HG03025 (cell line): ENCODE results near the gene NANOGP8.
"Not testable (repeated sequence)": the region's sequence is repeated elsewhere in the genome, so short reads cannot be mapped to it uniquely, and the experiment has no call there.

ENCODE experiments used
- ATAC-seq: cut with Tn5 transposase; IDR thresholded peaks from one replicate; pipeline ENCODE4 v1.9.1; 2021; ENCODE audit warnings: mild to moderate bottlenecking, moderate library complexity; ENCODE audit not compliant: unreplicated experiment, low FRiP score

Gene NANOGP8

GRCh38 chr15:35085176-35085919, at the start of gene NANOGP8:
Gene NANOGP8 (minus strand): TSS chr15:35085295. CDS start chr15:35085110, 185 bp downstream.
- ATAC-seq = not testable (repeated sequence)

- no peak for ATAC-seq
Measured at GRCh38 chr15:35134299-35134698, 49.2 kb upstream of the NANOGP8 start.

GRCh38 chr15:35130245-35130644, 45.1 kb upstream of the NANOGP8 start:
- ATAC-seq = no peak

GRCh38 chr15:35129361-35129760, 44.3 kb upstream of the NANOGP8 start:
- no peak for ATAC-seq

GRCh38 chr15:35127717-35128116, 42.6 kb upstream of the NANOGP8 start:
- ATAC-seq = no peak

- no peak for ATAC-seq
Measured at GRCh38 chr15:35126236-35126635, 41.1 kb upstream of the NANOGP8 start.

GRCh38 chr15:35123743-35124142, 38.6 kb upstream of the NANOGP8 start:
- ATAC-seq = no peak

- no peak for ATAC-seq
Measured at GRCh38 chr15:35121611-35122359, 36.7 kb upstream of the NANOGP8 start.

GRCh38 chr15:35120173-35120572, 35.1 kb upstream of the NANOGP8 start:
- ATAC-seq = no peak

GRCh38 chr15:35118960-35119359, 33.9 kb upstream of the NANOGP8 start:
- no peak for ATAC-seq

- ATAC-seq = no peak
Measured at GRCh38 chr15:35117543-35118265, 32.6 kb upstream of the NANOGP8 start.

- ATAC-seq = no peak
Measured at GRCh38 chr15:35115155-35115725, 30.1 kb upstream of the NANOGP8 start.

GRCh38 chr15:35112346-35112745, 27.3 kb upstream of the NANOGP8 start:
- ATAC-seq = no peak

GRCh38 chr15:35111861-35112260, 26.8 kb upstream of the NANOGP8 start:
- no peak for ATAC-seq

GRCh38 chr15:35108453-35108852, 23.4 kb upstream of the NANOGP8 start:
- ATAC-seq = no peak

GRCh38 chr15:35107561-35107960, 22.5 kb upstream of the NANOGP8 start:
- ATAC-seq = no peak

- no peak for ATAC-seq
Measured at GRCh38 chr15:35107122-35107521, 22.0 kb upstream of the NANOGP8 start.

- no peak for ATAC-seq
Measured at GRCh38 chr15:35104526-35105147, 19.5 kb upstream of the NANOGP8 start.

- ATAC-seq = no peak
Measured at GRCh38 chr15:35102186-35102585, 17.1 kb upstream of the NANOGP8 start.

GRCh38 chr15:35101335-35101734, 16.2 kb upstream of the NANOGP8 start:
- ATAC-seq = no peak
